IMR-90 (cell line): ENCODE measurements around the gene CCNJL. TPM values are rescaled to one million over a fixed set of nuclear protein-coding genes. Genes with fewer than 3 reads are reported as not detected.

Experiments
- ATAC-seq: fragments of 200-7000 bp; cut with Tn5 transposase; 2 replicates; pipeline ENCODE4 v1.9.1; 2020; ENCODE audit warnings: low read depth, mild to moderate bottlenecking, moderate library complexity
- BruUV-seq: library from RNA; stranded (reverse); fragments of 400-500 nt; replicated peaks from 2 replicates; lab custom pipeline; 2021; lab: Mats Ljungman, UMichigan
- CTCF ChIA-PET: fragments of 300-600 bp; formaldehyde crosslinking; extraction: SDS; loops from one replicate; lab custom pipeline; 2021; ENCODE audit warnings: antibody characterized with exemption; lab: Yijun Ruan, JAX
- POLR2A ChIA-PET: fragments of 300-600 bp; sonication (Branson Sonifier 250); formaldehyde crosslinking; loops from one replicate; lab custom pipeline; 2022; ENCODE audit warnings: antibody characterized with exemption; ENCODE audit not compliant: unreplicated experiment; lab: Charles Lee
- DNase-seq: peaks from one replicate; pipeline ENCODE4 v3.0.0; 2013
- H2AFZ ChIP-seq: replicated peaks from 2 replicates; pipeline ENCODE3; 2013; ENCODE audit warnings: low read length, mild to moderate bottlenecking; ENCODE audit not compliant: poor library complexity
- H2AK5ac ChIP-seq: 2 replicates; pipeline ENCODE4 v1.6.1; 2013; ENCODE audit warnings: low read depth, low read length, inconsistent platforms
- H2AK9ac ChIP-seq: replicated peaks from 2 replicates; pipeline ENCODE3; 2013; ENCODE audit warnings: mild to moderate bottlenecking, low read depth, low read length, moderate library complexity; ENCODE audit not compliant: poor library complexity
- H2BK120ac ChIP-seq: 2 replicates; pipeline ENCODE4 v1.6.1; 2013; ENCODE audit warnings: low read depth, low read length, inconsistent platforms
- H2BK15ac ChIP-seq: 3 replicates; pipeline ENCODE4 v1.6.1; 2013; ENCODE audit warnings: low read depth, low read length, inconsistent platforms
- H2BK20ac ChIP-seq: 2 replicates; pipeline ENCODE4 v1.6.1; 2013; ENCODE audit warnings: low read depth, mild to moderate bottlenecking, inconsistent platforms, low read length, moderate library complexity
- H2BK5ac ChIP-seq: 2 replicates; pipeline ENCODE4 v1.6.1; 2013; ENCODE audit warnings: mild to moderate bottlenecking, low read depth, low read length, inconsistent platforms; ENCODE audit not compliant: poor library complexity, severe bottlenecking
- H3K14ac ChIP-seq: replicated peaks from 2 replicates; pipeline ENCODE4 v1.6.1; 2013; ENCODE audit warnings: low read depth, low read length, inconsistent platforms
- H3K18ac ChIP-seq: 2 replicates; pipeline ENCODE4 v1.6.1; 2013; ENCODE audit warnings: low read depth, low read length, control low read depth
- H3K23ac ChIP-seq: 2 replicates; pipeline ENCODE4 v1.6.1; 2013; ENCODE audit warnings: low read depth, low read length, inconsistent platforms
- H3K27ac ChIP-seq: 2 replicates; pipeline ENCODE4 v1.5.1; 2013; ENCODE audit warnings: mild to moderate bottlenecking, control low read depth, low read length; ENCODE audit not compliant: insufficient read depth
- H3K27me3 ChIP-seq: 2 replicates; pipeline ENCODE4 v1.6.1; 2013; ENCODE audit warnings: low read length; ENCODE audit not compliant: control insufficient read depth, insufficient read depth
- H3K36me3 ChIP-seq: 2 replicates; pipeline ENCODE4 v1.6.1; 2013; ENCODE audit warnings: low read length, mixed read lengths; ENCODE audit not compliant: control insufficient read depth, insufficient read depth
- H3K4ac ChIP-seq: 2 replicates; pipeline ENCODE4 v1.6.1; 2013; ENCODE audit warnings: low read depth, low read length, inconsistent platforms
- H3K4me1 ChIP-seq: 2 replicates; pipeline ENCODE4 v1.6.1; 2013; ENCODE audit warnings: low read length, mixed read lengths; ENCODE audit not compliant: control insufficient read depth, insufficient read depth
- H3K4me2 ChIP-seq: 2 replicates; pipeline ENCODE4 v1.6.1; 2013; ENCODE audit warnings: low read depth, mild to moderate bottlenecking, control low read depth, low read length, moderate library complexity
- H3K4me3 ChIP-seq: 2 replicates; pipeline ENCODE4 v1.5.1; 2013; ENCODE audit warnings: low read depth, mild to moderate bottlenecking, control low read depth, low read length, moderate library complexity; ENCODE audit not compliant: insufficient read depth
- H3K56ac ChIP-seq: 2 replicates; pipeline ENCODE4 v1.6.1; 2013; ENCODE audit warnings: low read length, inconsistent platforms; ENCODE audit not compliant: insufficient read depth; ENCODE audit errors: extremely low read depth
- H3K79me1 ChIP-seq, 2 experiments: 2 replicates each; pipeline ENCODE4 v1.6.1; 2013; ENCODE audit warnings: low read length in 2 of 2, inconsistent platforms in 1 of 2, low read depth in 1 of 2
- H3K9ac ChIP-seq: 2 replicates; pipeline ENCODE4 v1.6.1; 2013; ENCODE audit warnings: low read depth, low read length, control low read depth
- H3K9me1 ChIP-seq: 2 replicates; pipeline ENCODE4 v1.6.1; 2013; ENCODE audit warnings: low read length, inconsistent platforms; ENCODE audit not compliant: insufficient read depth
- H3K9me3 ChIP-seq: 2 replicates; pipeline ENCODE4 v1.6.1; 2013; ENCODE audit warnings: low read length; ENCODE audit not compliant: control insufficient read depth, insufficient read depth
- H4K20me1 ChIP-seq: 2 replicates; pipeline ENCODE4 v1.6.1; 2013; ENCODE audit warnings: low read length, inconsistent platforms; ENCODE audit not compliant: insufficient read depth
- H4K5ac ChIP-seq: 2 replicates; pipeline ENCODE4 v1.6.1; 2013; ENCODE audit warnings: mild to moderate bottlenecking, low read depth, low read length, control low read depth
- H4K8ac ChIP-seq, 2 experiments: 2 replicates each; pipeline ENCODE4 v1.6.1; 2013; ENCODE audit warnings: low read depth in 2 of 2, low read length in 2 of 2, control low read depth in 1 of 2, inconsistent platforms in 1 of 2
- H4K91ac ChIP-seq: 2 replicates; pipeline ENCODE4 v1.6.1; 2013; ENCODE audit warnings: low read depth, low read length, inconsistent platforms; ENCODE audit not compliant: insufficient read depth
- BHLHE40 ChIP-seq: fragments of 150-350 bp; IDR thresholded peaks from 2 replicates; pipeline ENCODE4 v1.6.1; 2016; ENCODE audit warnings: mild to moderate bottlenecking, low read depth, low read length
- CHD1 ChIP-seq: IDR thresholded peaks from 2 replicates; pipeline ENCODE4 v1.6.1; 2012; ENCODE audit warnings: low read depth, low read length, improper control_type of control experiment
- FOS ChIP-seq: fragments of 150-350 bp; IDR thresholded peaks from 2 replicates; pipeline ENCODE4 v1.6.1; 2016; ENCODE audit warnings: low read depth, low read length
- MAFK ChIP-seq: IDR thresholded peaks from 2 replicates; pipeline ENCODE4 v1.6.1; 2012; ENCODE audit warnings: low read depth, low read length, improper control_type of control experiment
- MAZ ChIP-seq: IDR thresholded peaks from 2 replicates; pipeline ENCODE4 v1.6.1; 2012; ENCODE audit warnings: low read depth, mild to moderate bottlenecking, low read length, improper control_type of control experiment, moderate library complexity, borderline replicate concordance
- MXI1 ChIP-seq: IDR thresholded peaks from 2 replicates; pipeline ENCODE4 v1.6.1; 2012; ENCODE audit warnings: low read depth, mild to moderate bottlenecking, low read length, moderate library complexity, borderline replicate concordance
- NFE2L2 ChIP-seq: fragments of 150-350 bp; IDR thresholded peaks from 2 replicates; pipeline ENCODE4 v1.6.1; 2016; ENCODE audit warnings: low read depth, mild to moderate bottlenecking, low read length
- POLR2A ChIP-seq: IDR thresholded peaks from 2 replicates; pipeline ENCODE4 v1.6.1; 2012; ENCODE audit warnings: mild to moderate bottlenecking, low read depth, low read length
- RAD21 ChIP-seq: IDR thresholded peaks from 2 replicates; pipeline ENCODE4 v1.6.1; 2012; ENCODE audit warnings: low read length, improper control_type of control experiment
- RCOR1 ChIP-seq: IDR thresholded peaks from 2 replicates; pipeline ENCODE4 v1.6.1; 2012; ENCODE audit warnings: mild to moderate bottlenecking, low read length, improper control_type of control experiment; ENCODE audit not compliant: insufficient replicate concordance
- SMC3 ChIP-seq: fragments of 150-350 bp; IDR thresholded peaks from 2 replicates; pipeline ENCODE4 v1.6.1; 2016; ENCODE audit warnings: low read depth, mild to moderate bottlenecking, antibody characterized with exemption, low read length, moderate library complexity
- WGBS, 2 experiments: methylation state at CpG; one replicate each; pipeline versions ENCODE4 v1.1.5 to v1.1.7; 2013; ENCODE audit warnings: missing lambda C conversion rate in 2 of 2; ENCODE audit not compliant: insufficient read length in 1 of 2; ENCODE audit errors: extremely low coverage in 2 of 2; 5-methylcytosine and 5-hydroxymethylcytosine counted together
- dilution Hi-C: fragments of 300-500 bp; cut with HindIII; formaldehyde crosslinking; loops from one replicate; pipeline ENCODE4 v1.14.3; 2018; ENCODE audit warnings: low sequenced_read_pairs; ENCODE audit not compliant: unreplicated experiment
- in situ Hi-C: fragments of 300-500 bp; cut with MboI; formaldehyde crosslinking; loops from 3 replicates; pipeline ENCODE4 v1.14.3; 2019; ENCODE audit warnings: low sequenced_read_pairs, inconsistent platforms, mixed read lengths
- intact Hi-C: fragments of 100-400 bp; cut with micrococcal nuclease; formaldehyde crosslinking; loops from 2 replicates; pipeline ENCODE4 v1.10.0; 2022
- polyA plus RNA-seq, 3 experiments: library from polyadenylated mRNA; depleted of rRNA; stranded (reverse); fragments of >200 nt; gene quantifications; 2 replicates each; pipeline ENCODE4 v1.2.3, GENCODE V29; 2012; ENCODE audit warnings: low replicate concordance in 1 of 3
- total RNA-seq: library from RNA; depleted of rRNA; stranded (reverse); fragments of >200 nt; gene quantifications from 2 replicates; pipeline ENCODE4 v1.2.3, GENCODE V29; 2012
- TF ChIP-seq, protein P1 (sequence below): fragments of 150-350 bp; IDR thresholded peaks from 2 replicates; pipeline ENCODE4 v1.6.1; 2017; ENCODE audit warnings: mild to moderate bottlenecking, antibody characterized with exemption, low read length, low read depth
- TF ChIP-seq, protein P2 (sequence below): conservative IDR thresholded peaks from 2 replicates; pipeline ENCODE4 v1.5.1; 2012; ENCODE audit warnings: mild to moderate bottlenecking, low read depth, low read length, improper control_type of control experiment
- TF ChIP-seq, protein P3 (sequence below): fragments of 150-350 bp; IDR thresholded peaks from 2 replicates; pipeline ENCODE4 v1.6.1; 2016; ENCODE audit warnings: low read depth, mild to moderate bottlenecking, low read length, moderate library complexity, borderline replicate concordance

CCNJL gene
- total and polyA plus RNA-seq, 2 of the 4 experiments (the other 2 are of a cell fraction), result 2.0 to 3.8 TPM

DNA sequence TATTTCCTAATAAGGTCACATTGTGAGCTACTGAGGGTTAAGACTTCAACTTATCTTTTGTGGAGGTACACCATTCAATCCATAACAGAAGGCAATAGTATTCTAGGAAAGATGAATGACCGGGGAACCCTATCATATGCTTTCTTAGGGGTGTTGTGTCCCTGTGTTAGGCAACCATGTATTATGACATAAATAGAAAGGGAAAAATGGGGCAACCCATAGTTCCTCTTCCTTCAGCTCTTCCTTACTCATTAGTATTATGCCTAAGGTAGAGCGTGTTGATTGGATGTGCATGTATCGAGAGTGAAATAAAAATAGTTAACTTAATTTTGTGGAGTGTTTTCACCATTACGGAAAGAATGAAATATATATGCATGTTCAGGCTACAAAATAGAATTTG lies 6.0 kb upstream of the CCNJL start:
- Histone ChIP-seq H3K4ac (no peak overlapping the region), H3K9me3 (no peaks in the 10 kb centered on the region), H3K9ac (no peak overlapping the region), H3K4me1 (0 out of 2 replicates have a peak, but pooled peaks cover 2% of the 10 kb centered on the region), H3K56ac (no peak overlapping the region), H2AK9ac (no peak overlapping the region), H3K36me3 (no peaks in the 10 kb centered on the region), H2BK15ac (no peak overlapping the region), H3K4me2 (no peak overlapping the region), H2BK5ac (no peak overlapping the region), H4K20me1 (no peaks in the 10 kb centered on the region), H3K14ac (no peak overlapping the region), H3K79me1 (no peaks in the 10 kb centered on the region), H3K23ac (no peak overlapping the region), H4K91ac (no peak overlapping the region), H2BK20ac (no peak overlapping the region), H3K27ac (no peak overlapping the region), H3K9me1 (no peaks in the 10 kb centered on the region), H2BK120ac (no peak overlapping the region), H4K5ac (no peak overlapping the region), H4K8ac (no peak overlapping the region), H3K18ac (no peak overlapping the region), H2AFZ (no peak overlapping the region), H2AK5ac (no peak overlapping the region), H3K27me3 (peaks cover 17% of the 10 kb centered on the region), H3K4me3 (no peak overlapping the region)
- dilution Hi-C loops, result no loop called here
- ChIA-PET POLR2A (no interaction called here), CTCF (no interaction called here)
- intact Hi-C loops, result no loop called here
- TF ChIP-seq POLR2A (no peak), BHLHE40 (no peak), RAD21 (no peak), MXI1 (no peak), SMC3 (no peak), FOS (no peak), CHD1 (no peak), MAFK (no peak), RCOR1 (no peak), MAZ (no peak), NFE2L2 (no peak)
- TF ChIP-seq, protein P1, sequence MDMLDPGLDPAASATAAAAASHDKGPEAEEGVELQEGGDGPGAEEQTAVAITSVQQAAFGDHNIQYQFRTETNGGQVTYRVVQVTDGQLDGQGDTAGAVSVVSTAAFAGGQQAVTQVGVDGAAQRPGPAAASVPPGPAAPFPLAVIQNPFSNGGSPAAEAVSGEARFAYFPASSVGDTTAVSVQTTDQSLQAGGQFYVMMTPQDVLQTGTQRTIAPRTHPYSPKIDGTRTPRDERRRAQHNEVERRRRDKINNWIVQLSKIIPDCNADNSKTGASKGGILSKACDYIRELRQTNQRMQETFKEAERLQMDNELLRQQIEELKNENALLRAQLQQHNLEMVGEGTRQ, result no peak
- TF ChIP-seq, protein P2, sequence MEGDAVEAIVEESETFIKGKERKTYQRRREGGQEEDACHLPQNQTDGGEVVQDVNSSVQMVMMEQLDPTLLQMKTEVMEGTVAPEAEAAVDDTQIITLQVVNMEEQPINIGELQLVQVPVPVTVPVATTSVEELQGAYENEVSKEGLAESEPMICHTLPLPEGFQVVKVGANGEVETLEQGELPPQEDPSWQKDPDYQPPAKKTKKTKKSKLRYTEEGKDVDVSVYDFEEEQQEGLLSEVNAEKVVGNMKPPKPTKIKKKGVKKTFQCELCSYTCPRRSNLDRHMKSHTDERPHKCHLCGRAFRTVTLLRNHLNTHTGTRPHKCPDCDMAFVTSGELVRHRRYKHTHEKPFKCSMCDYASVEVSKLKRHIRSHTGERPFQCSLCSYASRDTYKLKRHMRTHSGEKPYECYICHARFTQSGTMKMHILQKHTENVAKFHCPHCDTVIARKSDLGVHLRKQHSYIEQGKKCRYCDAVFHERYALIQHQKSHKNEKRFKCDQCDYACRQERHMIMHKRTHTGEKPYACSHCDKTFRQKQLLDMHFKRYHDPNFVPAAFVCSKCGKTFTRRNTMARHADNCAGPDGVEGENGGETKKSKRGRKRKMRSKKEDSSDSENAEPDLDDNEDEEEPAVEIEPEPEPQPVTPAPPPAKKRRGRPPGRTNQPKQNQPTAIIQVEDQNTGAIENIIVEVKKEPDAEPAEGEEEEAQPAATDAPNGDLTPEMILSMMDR, result no peak
- TF ChIP-seq, protein P3, sequence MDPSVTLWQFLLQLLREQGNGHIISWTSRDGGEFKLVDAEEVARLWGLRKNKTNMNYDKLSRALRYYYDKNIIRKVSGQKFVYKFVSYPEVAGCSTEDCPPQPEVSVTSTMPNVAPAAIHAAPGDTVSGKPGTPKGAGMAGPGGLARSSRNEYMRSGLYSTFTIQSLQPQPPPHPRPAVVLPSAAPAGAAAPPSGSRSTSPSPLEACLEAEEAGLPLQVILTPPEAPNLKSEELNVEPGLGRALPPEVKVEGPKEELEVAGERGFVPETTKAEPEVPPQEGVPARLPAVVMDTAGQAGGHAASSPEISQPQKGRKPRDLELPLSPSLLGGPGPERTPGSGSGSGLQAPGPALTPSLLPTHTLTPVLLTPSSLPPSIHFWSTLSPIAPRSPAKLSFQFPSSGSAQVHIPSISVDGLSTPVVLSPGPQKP, result no peak
- no peak for ATAC-seq
- in situ Hi-C loops, result no loop called here
- no CpG with 5 or more reads among the region's 4 CpGs for WGBS, 2 experiments
- BruUV-seq, result no TSS peak
- DNase-seq, result no peak
